Measurements from ENCODE around the gene ERGIC3. TPM values are rescaled to one million over a fixed set of nuclear protein-coding genes. Genes with fewer than 3 reads are reported as not detected.
"Not testable (repeated sequence)": the region's sequence is repeated elsewhere in the genome, so short reads cannot be mapped to it uniquely, and the experiment has no call there.

The ERGIC3 gene
- total and polyA plus RNA-seq, 2 of the 4 experiments (the other 2 are of a cell fraction): 434 to 438 TPM

GRCh38 chr20:35544941-35545340 is 3.1 kb downstream of the ERGIC3 start:
- in situ Hi-C loops (cut with MboI; ENCODE audit: low sequenced_read_pairs); H3K4ac ChIP-seq (ENCODE audit: low read depth, low read length); H3K18ac ChIP-seq (ENCODE audit: low read depth, low read length); intact Hi-C loops (cut with micrococcal nuclease); H3K23ac ChIP-seq (ENCODE audit: low read depth, low read length); H2BK5ac ChIP-seq (ENCODE audit: low read depth, low read length, poor library complexity, severe bottlenecking); ATAC-seq (ENCODE audit: low read depth); H3K9me3 ChIP-seq (ENCODE audit: control insufficient read depth, insufficient read depth, low read length); H3K14ac ChIP-seq (replicated peaks; ENCODE audit: low read depth, low read length); H3K27me3 ChIP-seq (ENCODE audit: control insufficient read depth, insufficient read depth, low read length); H2AFZ ChIP-seq (replicated peaks; ENCODE audit: low read length, poor library complexity); H4K91ac ChIP-seq (ENCODE audit: insufficient read depth, low read depth, low read length); H3K4me3 ChIP-seq (ENCODE audit: insufficient read depth, low read depth, low read length); H2BK15ac ChIP-seq (ENCODE audit: low read depth, low read length); H3K9ac ChIP-seq (ENCODE audit: low read depth, low read length); H2AK5ac ChIP-seq (ENCODE audit: low read depth, low read length); BruUV-seq (replicated peaks); H4K20me1 ChIP-seq (ENCODE audit: insufficient read depth, low read length); CTCF ChIA-PET; dilution Hi-C loops (cut with HindIII; ENCODE audit: low sequenced_read_pairs, unreplicated experiment); H4K8ac ChIP-seq (ENCODE audit: low read depth in 2 of 2, low read length in 2 of 2); H3K4me2 ChIP-seq (ENCODE audit: low read depth, low read length); H3K4me1 ChIP-seq (ENCODE audit: control insufficient read depth, insufficient read depth, low read length); H2BK20ac ChIP-seq (ENCODE audit: low read depth, low read length); H3K27ac ChIP-seq (ENCODE audit: insufficient read depth, low read length); H4K5ac ChIP-seq (ENCODE audit: low read depth, low read length); H2AK9ac ChIP-seq (replicated peaks; ENCODE audit: low read depth, low read length, poor library complexity); POLR2A ChIA-PET (ENCODE audit: unreplicated experiment); H2BK120ac ChIP-seq (ENCODE audit: low read depth, low read length); H3K56ac ChIP-seq (ENCODE audit: extremely low read depth, insufficient read depth, low read length): not testable (repeated sequence)
- WGBS, 2 experiments (ENCODE audit: extremely low coverage in 2 of 2, insufficient read length in 1 of 2): 100% methylated on average over 1 of the region's 7 CpGs; no CpG with 5 or more reads in 1 of the 2 experiments
- peak; percentile 49 for DNase-seq
- Histone ChIP-seq H3K36me3 (ENCODE audit: control insufficient read depth, insufficient read depth, low read length) (peaks cover 28% of the 10 kb centered on the region), H3K9me1 (ENCODE audit: insufficient read depth, low read length) (peaks cover 13% of the 10 kb centered on the region), H3K79me1 (ENCODE audit: low read depth in 1 of 2, low read length in 2 of 2) (peaks cover 12 to 35% of the 10 kb centered on the region in 2 experiments)

All from IMR-90 (cell line).